Body of pancreas (tissue), 4 donors: ENCODE measurements around the gene IFT57. TPM values are rescaled to one million over a fixed set of nuclear protein-coding genes. Genes with fewer than 3 reads are reported as not detected.

Source experiments
- ATAC-seq: fragments of 150-250 bp; one replicate; pipeline ENCODE4 v1.9.1; 2016
- DNase-seq, 4 donors: peaks; one replicate each; pipeline ENCODE4 v3.0.0-alpha.2; 2019
- H3K27ac ChIP-seq, 4 donors: fragments of 200-600 bp; sonication (generic); 1 replicate in 3 of 4; 2 replicates in 1 of 4; pipeline versions ENCODE4 v1.5.1 to v1.6.1; 2016 to 2019; ENCODE audit warnings: mild to moderate bottlenecking in 1 of 4, mixed read lengths in 1 of 4, moderate library complexity in 1 of 4
- H3K27me3 ChIP-seq, 2 donors: fragments of 200-600 bp; sonication (generic); one replicate each; pipeline ENCODE4 v1.6.0; 2016; ENCODE audit warnings: mild to moderate bottlenecking in 1 of 2
- H3K36me3 ChIP-seq, 2 donors: fragments of 200-600 bp; sonication (generic); replicated peaks in 1 of 2; 2 replicates each; pipeline ENCODE4 v1.5.1; 2016; ENCODE audit warnings: low read depth in 2 of 2; ENCODE audit not compliant: insufficient read depth in 1 of 2
- H3K4me1 ChIP-seq: fragments of 200-600 bp; sonication (generic); one replicate; pipeline ENCODE4 v1.6.0; 2016
- H3K4me3 ChIP-seq, 2 donors: fragments of 200-600 bp; sonication (generic); 1 replicate in 1 of 2; 2 replicates in 1 of 2; pipeline ENCODE4 v1.5.1; 2016 to 2019
- H3K9me3 ChIP-seq, 3 donors: fragments of 200-600 bp; sonication (generic); 1 replicate in 2 of 3; 2 replicates in 1 of 3; pipeline ENCODE4 v1.5.1; 2016
- POLR2A ChIP-seq, 3 donors: fragments of 450-650 bp; IDR thresholded peaks; one replicate each; pipeline ENCODE4 v1.6.1; 2016; ENCODE audit warnings: antibody characterized with exemption in 3 of 3, mild to moderate bottlenecking in 2 of 3
- WGBS, 2 donors: methylation state at CpG; one replicate each; pipeline ENCODE4 v1.1.5; 2017; 5-methylcytosine and 5-hydroxymethylcytosine counted together
- intact Hi-C: fragments of 100-400 bp; cut with DNase I; formaldehyde crosslinking; loops from one replicate; pipeline ENCODE4 v1.15.1; 2023
- total RNA-seq, 2 donors: library from RNA; depleted of rRNA; stranded (reverse); fragments of >200 nt; gene quantifications; one replicate each; pipeline ENCODE4 v1.1.0, GENCODE V29; 2016
- TF ChIP-seq, protein P1 (sequence below), 7 experiments: fragments of 450-650 bp in 4 of 7; fragments of 200-600 bp in 3 of 7; sonication (generic) in 3 of 7; IDR thresholded peaks; one replicate each; pipeline ENCODE4 v1.5.1; 2016 to 2019; ENCODE audit warnings: antibody characterized with exemption in 7 of 7

IFT57 gene
- total RNA-seq, 2 donors from 2014 or later, result 33.2 to 51.1 TPM

DNA sequence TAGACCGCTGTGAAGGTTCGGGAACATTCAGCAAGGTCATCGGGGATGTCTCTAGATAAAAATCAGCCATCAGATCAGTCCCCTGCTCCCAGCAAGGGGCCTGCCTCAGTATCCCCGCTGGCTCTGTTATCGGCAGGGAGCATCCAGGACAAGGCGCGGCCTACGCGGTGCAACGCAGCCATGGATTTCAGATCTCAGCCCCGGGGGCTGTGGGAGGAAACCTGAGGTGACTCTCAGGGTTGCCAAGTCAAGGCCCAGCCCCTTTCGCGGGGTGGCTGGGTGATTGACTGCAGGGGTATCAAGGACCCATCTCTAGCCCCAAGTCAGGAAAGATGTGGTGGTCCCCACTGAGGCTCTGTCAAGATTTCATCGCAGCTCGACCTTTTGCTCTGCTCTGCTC, 108.2 kb downstream of the IFT57 start:
- WGBS, 2 donors, result 87 to 89% methylated on average over 15 of the region's 15 CpGs
- TF ChIP-seq POLR2A (IDR thresholded peaks at IDR 0.05), result no peak
- TF ChIP-seq, protein P1, sequence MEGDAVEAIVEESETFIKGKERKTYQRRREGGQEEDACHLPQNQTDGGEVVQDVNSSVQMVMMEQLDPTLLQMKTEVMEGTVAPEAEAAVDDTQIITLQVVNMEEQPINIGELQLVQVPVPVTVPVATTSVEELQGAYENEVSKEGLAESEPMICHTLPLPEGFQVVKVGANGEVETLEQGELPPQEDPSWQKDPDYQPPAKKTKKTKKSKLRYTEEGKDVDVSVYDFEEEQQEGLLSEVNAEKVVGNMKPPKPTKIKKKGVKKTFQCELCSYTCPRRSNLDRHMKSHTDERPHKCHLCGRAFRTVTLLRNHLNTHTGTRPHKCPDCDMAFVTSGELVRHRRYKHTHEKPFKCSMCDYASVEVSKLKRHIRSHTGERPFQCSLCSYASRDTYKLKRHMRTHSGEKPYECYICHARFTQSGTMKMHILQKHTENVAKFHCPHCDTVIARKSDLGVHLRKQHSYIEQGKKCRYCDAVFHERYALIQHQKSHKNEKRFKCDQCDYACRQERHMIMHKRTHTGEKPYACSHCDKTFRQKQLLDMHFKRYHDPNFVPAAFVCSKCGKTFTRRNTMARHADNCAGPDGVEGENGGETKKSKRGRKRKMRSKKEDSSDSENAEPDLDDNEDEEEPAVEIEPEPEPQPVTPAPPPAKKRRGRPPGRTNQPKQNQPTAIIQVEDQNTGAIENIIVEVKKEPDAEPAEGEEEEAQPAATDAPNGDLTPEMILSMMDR (IDR thresholded peaks at IDR 0.05), result no peak
- H3K36me3 ChIP-seq, result no peaks in the 10 kb centered on the region
- H3K9me3 ChIP-seq, result no peaks in the 10 kb centered on the region
- ATAC-seq (no peak), DNase-seq (no peak)
- intact Hi-C loops, result no loop called here
- no peak overlapping the region for H3K27ac ChIP-seq
- no peaks in the 10 kb centered on the region for H3K4me1 ChIP-seq
- H3K4me3 ChIP-seq, result no peak overlapping the region
- no peaks in the 10 kb centered on the region for H3K27me3 ChIP-seq

DNA sequence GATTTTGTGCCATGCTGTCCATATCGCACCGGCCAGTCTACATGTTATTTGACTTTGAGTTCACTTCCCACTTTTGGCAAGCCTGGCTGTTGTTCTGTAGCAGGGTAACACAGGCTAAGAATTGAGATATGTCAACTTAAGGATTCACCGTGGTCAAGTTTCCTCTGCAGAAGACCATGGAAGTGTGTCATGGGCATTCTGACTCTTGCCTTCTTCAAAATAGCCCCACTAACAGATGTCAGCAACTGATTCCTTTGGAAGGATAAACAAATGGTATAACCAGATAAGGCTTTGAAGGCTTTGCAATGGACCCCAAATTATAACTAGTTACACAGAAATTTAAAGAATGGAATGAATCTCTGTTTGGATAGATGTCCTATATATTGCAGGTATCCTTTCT, 111.3 kb downstream of the IFT57 start:
- Histone ChIP-seq H3K27ac (no peak overlapping the region), H3K9me3 (no peaks in the 10 kb centered on the region), H3K36me3 (no peaks in the 10 kb centered on the region), H3K4me3 (no peak overlapping the region), H3K4me1 (no peaks in the 10 kb centered on the region), H3K27me3 (no peaks in the 10 kb centered on the region)
- 78 to 89% methylated on average over 3 of the region's 3 CpGs for WGBS, 2 donors
- intact Hi-C loops, result no loop called here
- TF ChIP-seq POLR2A (IDR thresholded peaks at IDR 0.05), result no peak
- TF ChIP-seq, protein P1 (IDR thresholded peaks at IDR 0.05), result no peak
- no peak for ATAC-seq
- no peak for DNase-seq

Other genes with a start within 250 kb of the IFT57 start
- 10 to 100 TPM; 34.3 to 51.1 TPM for gene CD47, start 131.4 kb downstream of the IFT57 start, total RNA-seq
- 1 to 10 TPM in 1 of 2 donors, not detected in 1; 2.1 TPM for gene HHLA2, start 74.1 kb upstream of the IFT57 start, total RNA-seq